Measurements from ENCODE around the gene USP20. TPM values are rescaled to one million over a fixed set of nuclear protein-coding genes. Genes with fewer than 3 reads are reported as not detected.
A peak's percentile ranks its signal among the peaks of the same experiment; 100 is the strongest.

The USP20 gene
- total RNA-seq, 2 donors from 2014 or later, result 14.5 to 23.4 TPM

- ATAC-seq (no peak), DNase-seq (no peak)
- TF ChIP-seq POLR2A (IDR thresholded peaks at IDR 0.05) (no peak), CTCF (IDR thresholded peaks at IDR 0.05) (no peak)
- intact Hi-C loops (cut with DNase I), result no loop called here
- Histone ChIP-seq H3K4me1 (peaks cover 21% of the 10 kb centered on the region), H3K27ac (peak overlapping the region in 1 of 4 donors; percentile 9), H3K27me3 (no peaks in the 10 kb centered on the region), H3K9me3 (no peaks in the 10 kb centered on the region), H3K4me3 (no peak overlapping the region), H3K36me3 (replicated peaks in 1 of 2; ENCODE audit: insufficient read depth in 1 of 2, low read depth in 2 of 2) (no peaks in the 10 kb centered on the region)
- WGBS, 2 donors, result 81 to 82% methylated on average over 8 to 9 of the region's 9 CpGs
Measured at GRCh38 chr9:129812385-129812784, 22.9 kb upstream of the USP20 start.

GRCh38 chr9:129813661-129814060 is 21.6 kb upstream of the USP20 start:
- no peak for TF ChIP-seq POLR2A (IDR thresholded peaks at IDR 0.05)
- TF ChIP-seq CTCF (IDR thresholded peaks at IDR 0.05), result no peak
- no peak for ATAC-seq
- H3K36me3 ChIP-seq (replicated peaks in 1 of 2; ENCODE audit: insufficient read depth in 1 of 2, low read depth in 2 of 2), result no peaks in the 10 kb centered on the region
- H3K4me1 ChIP-seq, result peaks cover 21% of the 10 kb centered on the region
- H3K4me3 ChIP-seq, result no peak overlapping the region
- intact Hi-C loops (cut with DNase I), result no loop called here
- DNase-seq, result no peak
- H3K27me3 ChIP-seq, result no peaks in the 10 kb centered on the region
- WGBS, 2 donors, result 78 to 80% methylated on average over 9 of the region's 9 CpGs
- H3K27ac ChIP-seq, result no peak overlapping the region
- no peaks in the 10 kb centered on the region for H3K9me3 ChIP-seq

GRCh38 chr9:129814432-129815223 is 20.6 kb upstream of the USP20 start:
- intact Hi-C loops (cut with DNase I), result no loop called here
- Histone ChIP-seq H3K4me1 (peaks cover 21% of the 10 kb centered on the region), H3K27ac (no peak overlapping the region), H3K27me3 (no peaks in the 10 kb centered on the region), H3K4me3 (no peak overlapping the region), H3K9me3 (no peaks in the 10 kb centered on the region), H3K36me3 (replicated peaks in 1 of 2; ENCODE audit: insufficient read depth in 1 of 2, low read depth in 2 of 2) (no peaks in the 10 kb centered on the region)
- DNase-seq (no peak), ATAC-seq (no peak)
- no peak for TF ChIP-seq POLR2A (IDR thresholded peaks at IDR 0.05)
- 88 to 89% methylated on average over 11 to 17 of the region's 17 CpGs for whole genome bisulfite sequencing, 2 donors

GRCh38 chr9:129815278-129815677 is 20.0 kb upstream of the USP20 start:
- ATAC-seq (no peak), DNase-seq (no peak)
- no peak overlapping the region for H3K4me3 ChIP-seq
- intact Hi-C loops (cut with DNase I), result no loop called here
- 85 to 95% methylated on average over 5 to 11 of the region's 11 CpGs for WGBS, 2 donors
- H3K27me3 ChIP-seq, result no peaks in the 10 kb centered on the region
- H3K27ac ChIP-seq, result no peak overlapping the region
- TF ChIP-seq POLR2A (IDR thresholded peaks at IDR 0.05) (no peak), CTCF (IDR thresholded peaks at IDR 0.05) (no peak)
- H3K9me3 ChIP-seq, result no peaks in the 10 kb centered on the region
- no peaks in the 10 kb centered on the region for H3K36me3 ChIP-seq (replicated peaks in 1 of 2; ENCODE audit: insufficient read depth in 1 of 2, low read depth in 2 of 2)
- H3K4me1 ChIP-seq, result peaks cover 21% of the 10 kb centered on the region

GRCh38 chr9:129816501-129817435 is 18.5 kb upstream of the USP20 start:
- 69 to 82% methylated on average over 14 of the region's 14 CpGs for WGBS, 2 donors
- Histone ChIP-seq H3K36me3 (replicated peaks in 1 of 2; ENCODE audit: insufficient read depth in 1 of 2, low read depth in 2 of 2) (peaks cover 0 to 2% of the 10 kb centered on the region in 2 donors), H3K4me3 (no peak overlapping the region), H3K4me1 (peaks cover 7% of the 10 kb centered on the region), H3K9me3 (no peaks in the 10 kb centered on the region), H3K27me3 (no peaks in the 10 kb centered on the region), H3K27ac (no peak overlapping the region)
- ATAC-seq, result no peak
- intact Hi-C loops (cut with DNase I), result no loop called here
- TF ChIP-seq POLR2A (IDR thresholded peaks at IDR 0.05), result no peak
- TF ChIP-seq CTCF (IDR thresholded peaks at IDR 0.05), result no peak
- peak in 1 of 4 donors; percentile 34 for DNase-seq
